Coronary artery (tissue), 2 donors: ENCODE measurements around the gene FKBP6.
"Not testable (repeated sequence)": the region's sequence is repeated elsewhere in the genome, so short reads cannot be mapped to it uniquely, and the experiment has no call there.

Source experiments
- DNase-seq: peaks from one replicate; pipeline ENCODE4 v3.0.0-alpha.2; 2017; ENCODE audit warnings: low spot score
- H3K27ac ChIP-seq, 2 donors: fragments of 200-600 bp; sonication (generic); one replicate each; pipeline ENCODE4 v1.5.1; 2016 to 2019
- H3K4me3 ChIP-seq: fragments of 200-600 bp; sonication (generic); 2 replicates; pipeline ENCODE4 v1.5.1; 2016; ENCODE audit warnings: mild to moderate bottlenecking, moderate library complexity
- TF ChIP-seq, protein P1 (sequence below): fragments of 200-600 bp; sonication (generic); IDR thresholded peaks from one replicate; pipeline ENCODE4 v1.5.1; 2019; ENCODE audit warnings: antibody characterized with exemption

FKBP6 gene

DNA sequence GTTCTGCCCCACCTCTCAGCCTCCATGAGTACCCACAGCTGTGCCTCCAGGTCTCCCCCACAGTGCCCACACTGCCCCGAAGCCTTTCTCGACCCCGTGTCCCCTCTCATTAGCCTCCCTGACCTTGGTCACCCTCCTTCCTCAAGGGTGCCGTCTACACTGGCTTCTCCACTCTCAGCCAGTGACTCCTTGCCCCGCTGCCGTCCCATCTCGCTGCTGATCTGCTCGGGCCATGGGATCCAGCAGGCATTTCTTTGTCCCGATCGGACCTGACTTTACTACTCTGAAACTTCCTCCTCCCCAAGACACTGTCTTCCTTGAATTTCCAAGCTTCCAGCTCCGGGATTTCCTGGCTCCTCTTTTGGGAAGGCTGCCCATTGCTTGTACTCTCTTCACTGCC lies 31.3 kb downstream of the FKBP6 start:
- TF ChIP-seq, protein P1, sequence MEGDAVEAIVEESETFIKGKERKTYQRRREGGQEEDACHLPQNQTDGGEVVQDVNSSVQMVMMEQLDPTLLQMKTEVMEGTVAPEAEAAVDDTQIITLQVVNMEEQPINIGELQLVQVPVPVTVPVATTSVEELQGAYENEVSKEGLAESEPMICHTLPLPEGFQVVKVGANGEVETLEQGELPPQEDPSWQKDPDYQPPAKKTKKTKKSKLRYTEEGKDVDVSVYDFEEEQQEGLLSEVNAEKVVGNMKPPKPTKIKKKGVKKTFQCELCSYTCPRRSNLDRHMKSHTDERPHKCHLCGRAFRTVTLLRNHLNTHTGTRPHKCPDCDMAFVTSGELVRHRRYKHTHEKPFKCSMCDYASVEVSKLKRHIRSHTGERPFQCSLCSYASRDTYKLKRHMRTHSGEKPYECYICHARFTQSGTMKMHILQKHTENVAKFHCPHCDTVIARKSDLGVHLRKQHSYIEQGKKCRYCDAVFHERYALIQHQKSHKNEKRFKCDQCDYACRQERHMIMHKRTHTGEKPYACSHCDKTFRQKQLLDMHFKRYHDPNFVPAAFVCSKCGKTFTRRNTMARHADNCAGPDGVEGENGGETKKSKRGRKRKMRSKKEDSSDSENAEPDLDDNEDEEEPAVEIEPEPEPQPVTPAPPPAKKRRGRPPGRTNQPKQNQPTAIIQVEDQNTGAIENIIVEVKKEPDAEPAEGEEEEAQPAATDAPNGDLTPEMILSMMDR: no peak
- Histone ChIP-seq H3K27ac (peak overlapping the region in 1 of 2 donors; percentile 70), H3K4me3 (no peak overlapping the region)
- DNase-seq: no peak

DNA sequence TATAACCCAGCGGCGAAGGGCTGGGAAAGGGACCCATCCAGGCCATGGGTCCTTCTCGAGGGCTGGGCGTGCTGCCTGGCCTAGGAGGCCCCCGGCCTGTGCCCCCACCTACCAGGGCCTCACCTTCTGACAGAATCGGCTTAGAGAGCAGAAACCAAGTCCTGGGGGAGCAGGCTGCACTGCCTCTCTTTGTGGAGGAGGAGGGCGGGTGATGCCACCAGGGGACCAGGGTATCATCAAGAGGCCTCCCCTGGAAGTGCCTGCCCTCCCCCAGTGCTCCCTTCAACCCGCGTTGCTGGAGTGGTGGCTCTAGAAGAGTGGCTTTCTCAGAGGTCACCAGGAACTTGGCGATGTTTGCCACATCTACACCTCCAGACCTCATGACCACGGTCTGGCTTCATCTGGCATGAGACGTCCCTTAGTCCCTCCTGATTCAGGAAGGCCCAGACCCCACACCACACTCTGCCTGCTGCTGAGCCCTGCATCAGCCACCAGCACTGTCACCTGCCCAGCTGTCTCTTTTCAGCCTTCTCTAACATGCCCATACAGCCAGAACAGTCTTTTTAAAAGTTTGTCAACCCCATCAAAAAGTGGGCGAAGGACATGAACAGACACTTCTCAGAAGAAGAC lies 31.9 kb downstream of the FKBP6 start:
- TF ChIP-seq, protein P1: no peak
- Histone ChIP-seq H3K4me3 (no peak overlapping the region), H3K27ac (no peak overlapping the region)
- no peak for DNase-seq

DNA sequence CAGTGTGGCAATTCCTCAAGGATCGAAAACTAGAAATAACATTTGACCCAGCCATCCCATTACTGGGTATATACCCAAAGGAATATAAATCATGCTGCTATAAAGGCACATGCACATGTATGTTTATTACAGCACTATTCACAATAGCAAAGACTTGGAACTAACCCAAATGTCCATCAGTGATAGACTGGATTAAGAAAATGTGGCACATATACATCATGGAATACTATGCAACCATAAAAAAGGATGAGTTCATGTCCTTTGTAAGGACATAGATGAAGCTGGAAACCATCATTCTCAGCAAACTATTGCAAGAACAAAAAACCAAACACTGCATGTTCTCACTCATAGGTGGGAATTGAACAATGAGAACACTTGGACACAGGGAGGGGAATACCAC lies 32.6 kb downstream of the FKBP6 start:
- not testable (repeated sequence) for DNase-seq, H3K27ac ChIP-seq, H3K4me3 ChIP-seq

DNA sequence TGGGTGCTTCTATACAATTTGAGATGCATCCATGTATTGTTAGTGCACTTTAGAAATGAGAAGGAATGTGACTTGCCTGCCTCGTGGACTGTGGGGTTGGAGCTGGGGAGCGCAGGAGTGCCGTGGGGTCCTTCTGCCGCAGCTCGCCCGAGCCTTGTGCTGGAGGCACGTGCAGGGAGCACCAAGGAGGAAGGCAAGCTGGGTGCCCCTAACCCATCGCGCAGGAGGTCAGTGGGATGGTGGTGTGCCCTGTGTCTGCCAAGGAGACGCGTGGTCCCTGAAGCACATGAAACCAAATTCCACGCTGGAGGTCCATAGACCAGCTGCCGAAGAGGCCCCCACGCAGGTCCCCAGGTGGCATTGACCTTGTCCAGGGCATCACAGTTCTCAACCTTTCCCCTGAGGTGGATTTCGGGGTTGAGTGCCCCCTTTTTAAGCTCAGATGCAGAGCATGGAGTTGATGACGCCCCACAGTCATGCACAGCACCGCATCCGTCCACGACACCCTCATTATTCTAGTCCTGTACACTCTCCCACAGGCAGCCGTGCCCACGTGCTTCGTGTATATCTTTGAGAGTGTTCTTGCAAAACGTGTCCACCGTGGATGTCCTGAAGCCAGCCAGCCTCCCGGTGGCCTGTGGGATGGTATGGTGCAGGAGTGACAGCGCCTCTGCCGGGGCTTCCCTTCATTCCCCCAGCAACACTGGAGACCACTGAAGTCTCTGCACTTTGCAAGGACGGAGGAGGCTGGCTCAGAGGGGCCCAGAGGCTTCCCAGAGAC lies 35.5 kb downstream of the FKBP6 start:
- TF ChIP-seq, protein P1: no peak
- Histone ChIP-seq H3K4me3 (no peak overlapping the region), H3K27ac (no peak overlapping the region)
- no peak for DNase-seq

DNA sequence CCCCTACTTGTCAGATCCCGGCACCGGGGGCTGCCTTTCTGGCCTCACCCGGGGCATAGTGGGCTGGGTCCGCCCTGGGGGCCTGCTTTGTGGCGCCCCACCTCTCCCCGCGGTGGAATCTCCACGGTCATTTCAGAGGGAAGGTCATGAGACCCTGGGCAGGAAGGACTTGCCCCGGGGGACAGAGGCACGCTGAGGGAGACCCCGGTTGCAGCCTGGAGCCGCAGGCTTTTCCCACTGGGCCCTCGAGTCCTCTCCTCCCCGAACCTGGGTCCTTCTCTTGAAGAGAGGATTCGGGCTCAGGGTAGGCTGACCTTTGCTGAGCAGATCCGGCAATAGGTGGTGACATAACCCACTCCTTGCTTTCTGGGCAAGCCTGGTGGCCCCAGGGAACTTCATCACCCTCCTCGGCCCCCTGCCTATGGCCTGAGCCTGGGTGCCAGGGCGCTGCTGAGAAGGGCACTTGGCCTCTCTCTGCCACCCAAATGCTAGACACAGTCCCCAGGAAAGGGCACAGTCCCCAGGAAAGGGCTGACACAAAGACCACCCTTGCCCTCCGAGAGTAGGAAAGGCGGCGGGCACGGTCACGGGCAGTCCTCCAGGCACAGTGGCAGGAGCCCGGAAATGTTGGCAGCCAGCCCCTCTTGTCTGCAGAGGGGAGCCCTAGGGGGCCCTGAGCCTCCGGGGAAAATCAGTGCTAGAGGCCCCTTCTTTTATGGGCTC lies 36.2 kb downstream of the FKBP6 start:
- TF ChIP-seq, protein P1: no peak
- H3K4me3 ChIP-seq: no peak overlapping the region
- H3K27ac ChIP-seq: no peak overlapping the region
- DNase-seq: no peak

DNA sequence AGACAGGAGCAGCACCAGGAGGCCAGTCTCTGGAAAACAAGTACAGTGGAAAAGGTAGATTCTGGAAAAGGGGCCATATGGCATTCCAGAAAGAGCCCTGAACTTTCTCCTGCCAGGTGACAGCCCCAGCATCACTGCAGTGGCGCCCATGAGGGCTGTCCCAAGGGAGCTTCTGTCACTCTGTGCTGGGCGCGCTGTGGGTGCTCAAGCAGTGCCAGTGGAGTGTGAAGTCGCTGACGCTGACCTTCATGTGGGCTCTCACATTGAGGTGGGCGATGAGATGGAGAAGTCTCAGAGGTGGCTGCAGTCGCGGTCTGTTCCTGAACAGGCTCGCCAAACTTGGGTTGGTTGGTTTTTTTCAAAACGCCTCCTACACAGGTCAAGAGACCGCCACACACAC lies 38.2 kb downstream of the FKBP6 start:
- DNase-seq: no peak
- TF ChIP-seq, protein P1: no peak
- no peak overlapping the region for H3K27ac ChIP-seq
- no peak overlapping the region for H3K4me3 ChIP-seq

DNA sequence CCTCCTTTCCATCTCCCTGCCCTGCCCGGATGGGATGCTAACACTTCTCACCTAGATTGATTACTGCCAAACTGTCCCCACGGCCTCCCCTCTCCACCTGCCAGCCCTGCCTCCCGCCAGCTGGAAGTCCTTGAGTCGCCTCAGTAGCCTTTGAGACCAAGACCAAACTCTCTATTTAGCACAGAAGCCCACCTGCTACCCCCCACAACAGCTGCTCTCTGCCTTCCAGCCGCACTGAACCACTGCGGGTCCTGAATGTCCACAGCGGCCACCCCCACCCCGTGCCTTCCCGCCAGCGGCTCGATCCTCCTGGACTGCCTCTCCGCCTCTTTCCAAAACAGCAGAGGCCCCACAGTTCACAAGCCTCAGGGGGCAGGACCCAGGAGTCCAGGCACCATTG lies 39.0 kb downstream of the FKBP6 start:
- TF ChIP-seq, protein P1: no peak
- Histone ChIP-seq H3K4me3 (no peak overlapping the region), H3K27ac (no peak overlapping the region)
- DNase-seq: no peak
